ENCODE data around the gene BRIX1. TPM values are rescaled to one million over a fixed set of nuclear protein-coding genes. Genes with fewer than 3 reads are reported as not detected.

BRIX1 gene, protein sequence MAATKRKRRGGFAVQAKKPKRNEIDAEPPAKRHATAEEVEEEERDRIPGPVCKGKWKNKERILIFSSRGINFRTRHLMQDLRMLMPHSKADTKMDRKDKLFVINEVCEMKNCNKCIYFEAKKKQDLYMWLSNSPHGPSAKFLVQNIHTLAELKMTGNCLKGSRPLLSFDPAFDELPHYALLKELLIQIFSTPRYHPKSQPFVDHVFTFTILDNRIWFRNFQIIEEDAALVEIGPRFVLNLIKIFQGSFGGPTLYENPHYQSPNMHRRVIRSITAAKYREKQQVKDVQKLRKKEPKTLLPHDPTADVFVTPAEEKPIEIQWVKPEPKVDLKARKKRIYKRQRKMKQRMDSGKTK
- 55.8 and 65.8 TPM in 2 replicates for total RNA-seq (2014; rRNA removed; shearing (Covaris generic))

DNA sequence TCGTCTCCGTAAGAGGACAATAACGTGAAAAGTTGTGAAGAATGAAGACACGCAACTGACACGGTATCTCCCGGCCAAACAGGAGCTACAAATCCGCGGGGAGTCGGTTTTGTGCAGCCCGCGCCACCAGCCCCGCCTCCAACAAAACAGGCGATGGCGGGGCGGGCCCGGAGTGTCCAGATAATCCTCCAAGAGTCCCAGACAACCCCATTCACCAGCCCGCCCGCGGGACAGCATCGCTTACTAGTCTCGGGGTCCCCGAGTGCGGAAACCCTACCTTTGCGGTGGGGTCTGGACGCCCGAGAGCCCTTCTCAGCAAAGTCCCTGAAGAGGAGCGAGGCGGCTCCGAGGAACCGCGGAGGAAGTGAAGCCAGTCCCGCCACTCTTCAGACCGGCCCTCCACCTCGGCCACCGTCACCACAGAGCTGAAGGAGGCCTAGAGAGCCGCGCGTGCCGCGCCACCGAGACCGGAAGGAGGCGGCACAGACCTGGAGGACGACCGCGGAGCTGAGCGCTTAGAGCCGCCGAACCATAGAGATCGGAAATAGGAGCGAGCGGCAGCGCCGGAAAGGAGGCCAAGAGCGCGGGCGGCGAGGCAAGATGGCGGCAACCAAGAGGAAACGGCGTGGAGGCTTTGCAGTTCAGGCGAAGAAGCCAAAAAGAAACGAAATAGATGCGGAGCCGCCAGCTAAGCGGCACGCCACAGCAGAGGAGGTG lies at the start of gene BRIX1, which contains the start of gene RAD1:
BRIX1 (plus strand) TSS at position 573 of the 717 bp plus-strand sequence; CDS start at position 601, 28 bp downstream.
RAD1 (minus strand) TSS at position 366 of the 717 bp plus-strand sequence. CDS start 612 bp downstream, outside the sequence.
- DNase-seq (ENCODE audit: low read depth), result peak; percentile 95

DNA sequence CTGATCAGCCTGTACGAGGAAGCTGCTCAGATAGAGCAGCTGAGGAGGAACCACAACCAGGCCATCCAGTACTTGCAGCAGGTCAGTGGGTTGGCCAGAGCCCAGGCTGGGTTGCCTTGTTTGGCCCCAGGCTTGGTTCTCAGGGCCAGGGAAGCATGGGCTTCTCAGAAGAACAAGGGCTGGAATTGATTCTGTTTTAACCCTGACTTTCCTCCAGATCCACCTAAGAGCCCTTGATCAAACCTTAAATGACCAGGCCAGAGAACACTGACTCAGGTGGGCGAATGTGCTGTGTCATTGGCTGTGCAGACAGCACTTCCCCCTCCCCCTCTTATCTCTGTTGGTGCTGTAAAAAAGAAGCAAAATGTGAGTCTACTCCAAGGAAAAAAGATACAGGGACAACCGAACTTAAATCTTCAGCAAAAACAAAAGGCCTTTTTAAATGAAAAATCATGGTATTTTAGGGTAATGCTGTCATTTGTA lies 48.5 kb upstream of the BRIX1 start:
- DNase-seq (ENCODE audit: low read depth), result peak; percentile 7

DNA sequence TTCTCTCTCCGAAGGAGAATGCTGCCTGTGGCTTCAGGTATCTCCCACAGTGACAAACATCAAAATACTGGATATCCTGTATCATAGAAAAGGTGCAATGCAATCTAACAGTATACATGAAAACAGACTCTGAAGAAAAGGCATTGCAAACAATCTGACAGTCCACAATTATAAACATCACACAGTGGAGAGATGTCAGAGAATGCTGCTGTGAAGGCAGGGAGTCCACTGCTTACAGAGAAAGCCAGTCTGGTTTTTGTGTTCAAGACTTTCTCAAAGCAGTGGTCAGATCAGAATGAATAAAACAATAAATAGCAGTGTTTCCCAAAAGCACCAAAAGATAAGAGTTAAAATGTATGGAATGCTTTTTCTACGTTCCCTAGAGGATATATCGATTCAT lies 47.9 kb upstream of the BRIX1 start:
- DNase-seq (ENCODE audit: low read depth), result no peak

DNA sequence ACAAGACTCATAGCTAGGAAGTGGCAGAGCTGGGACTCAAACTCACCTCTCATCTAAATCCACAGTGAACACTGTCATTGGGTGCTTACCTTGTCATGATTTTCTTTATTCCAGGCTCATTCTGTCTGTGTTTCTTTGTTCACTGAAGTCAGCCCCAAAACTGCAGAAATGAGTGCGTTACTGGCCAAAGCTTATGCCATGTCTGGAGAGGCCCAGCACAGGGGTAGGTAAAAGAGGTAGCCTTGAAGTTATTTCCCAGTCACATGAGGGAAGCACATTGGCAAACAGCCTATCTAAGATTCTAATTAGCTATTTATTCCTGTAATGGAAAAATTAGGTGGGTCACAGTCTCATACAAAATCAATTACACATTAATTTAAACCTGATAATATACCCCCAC lies 46.7 kb upstream of the BRIX1 start:
- DNase-seq (ENCODE audit: low read depth), result no peak

DNA sequence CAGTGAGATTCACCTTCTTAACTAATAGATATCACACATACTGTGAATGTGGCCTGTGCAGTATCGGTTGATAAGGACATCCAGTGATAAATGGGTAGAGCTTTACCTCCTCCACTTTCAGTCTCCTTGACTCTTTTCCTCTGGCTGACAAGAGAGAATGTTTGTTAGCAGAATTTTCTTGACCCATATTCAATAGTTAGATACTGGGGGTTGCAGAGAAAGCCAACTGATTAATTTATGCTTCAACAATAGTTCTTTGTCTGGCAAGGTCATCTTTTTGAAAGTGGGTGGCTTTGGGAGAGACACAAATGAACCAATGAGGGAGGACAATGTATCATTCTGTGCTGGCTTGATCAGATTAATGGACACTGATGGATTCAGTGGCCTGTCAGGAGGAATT lies 46.3 kb upstream of the BRIX1 start:
- no peak for DNase-seq (ENCODE audit: low read depth)

DNA sequence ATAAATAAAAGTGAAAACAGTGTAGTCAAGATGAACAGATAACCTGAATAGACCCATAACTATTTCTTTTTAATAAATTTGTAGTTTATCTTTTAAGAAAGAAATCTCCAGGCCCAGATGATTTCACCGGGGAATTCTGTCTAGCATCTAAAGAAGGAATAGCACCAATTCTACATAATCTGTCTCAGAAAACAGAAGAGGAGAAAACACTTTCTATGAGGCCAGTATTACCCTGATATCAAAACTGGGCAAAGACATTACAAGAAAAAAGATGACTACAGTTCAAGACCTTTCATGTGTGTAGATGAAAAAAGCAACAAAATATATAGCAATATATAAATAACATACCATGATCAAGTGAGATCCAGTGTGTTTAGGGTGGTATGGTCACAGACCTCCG lies 45.1 kb upstream of the BRIX1 start:
- no peak for DNase-seq (ENCODE audit: low read depth)

DNA sequence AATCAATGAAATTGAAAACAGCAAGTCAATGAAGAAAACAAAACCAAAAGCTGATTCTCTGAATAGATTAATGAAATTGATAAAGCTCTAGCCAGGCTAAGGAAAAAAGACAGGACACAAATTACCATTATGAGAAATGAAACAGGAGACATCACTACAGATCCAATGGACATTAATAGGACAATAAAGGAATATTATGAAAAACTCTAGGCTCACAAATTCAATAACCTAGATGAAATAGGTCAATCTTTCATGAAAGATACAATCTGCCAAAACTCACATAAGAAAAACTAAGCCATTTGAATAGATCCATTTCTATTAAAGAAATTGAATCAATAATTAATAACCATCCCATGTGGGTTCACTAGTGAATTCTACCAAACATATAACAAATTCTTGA lies 39.2 kb upstream of the BRIX1 start:
- DNase-seq (ENCODE audit: low read depth), result no peak

DNA sequence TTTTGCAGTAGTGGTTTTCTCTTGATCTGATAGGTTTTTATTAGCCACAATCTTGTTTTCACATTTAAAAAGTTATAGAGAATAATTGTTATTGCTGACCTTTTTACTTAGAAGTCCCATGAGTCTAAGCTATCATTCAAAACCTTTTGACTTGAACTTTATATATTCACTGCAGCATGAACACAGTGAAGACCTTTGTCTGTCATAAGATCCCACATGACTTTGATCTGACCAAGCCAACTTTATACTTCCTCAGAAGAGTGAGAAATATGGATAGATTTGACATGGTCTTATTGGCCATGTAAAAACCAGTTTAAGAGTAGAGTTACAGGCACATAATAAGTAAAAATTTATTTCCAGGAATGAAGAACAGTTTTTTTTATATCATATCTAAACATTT lies 34.3 kb upstream of the BRIX1 start:
- DNase-seq (ENCODE audit: low read depth), result no peak

DNA sequence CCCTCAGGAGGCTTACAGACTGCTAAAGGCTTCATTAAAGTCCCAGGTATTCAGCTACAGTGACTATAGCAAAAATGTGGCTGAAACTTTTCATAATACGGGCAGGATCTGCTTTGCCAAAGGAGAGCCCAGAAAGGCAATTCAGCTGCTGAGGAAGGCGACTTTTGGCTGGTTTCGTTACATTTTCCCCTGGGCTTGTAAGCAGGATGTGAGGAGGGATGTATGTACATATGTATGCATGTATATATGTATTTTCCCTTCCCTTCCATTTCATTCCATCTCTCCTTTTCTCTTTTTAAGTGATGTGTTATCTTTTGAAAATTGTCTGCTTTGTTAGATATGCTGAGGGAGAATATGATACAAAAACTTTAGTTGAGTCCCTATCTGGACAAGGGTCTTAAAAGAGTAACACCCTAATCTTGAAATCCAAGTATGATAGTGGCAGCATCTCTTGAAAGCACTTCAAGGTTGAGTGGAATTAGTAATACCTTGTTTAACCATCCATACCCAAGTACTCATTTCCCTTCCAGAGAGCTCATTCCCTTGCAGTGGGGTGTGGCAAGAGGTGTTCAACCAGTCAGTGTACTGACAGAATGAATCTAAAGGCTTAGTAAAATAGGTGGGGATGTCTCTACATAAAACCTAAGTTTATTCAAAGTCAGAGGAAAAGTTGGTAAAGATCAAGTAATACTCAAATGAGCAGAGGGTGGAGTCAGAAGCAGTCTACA lies 29.0 kb upstream of the BRIX1 start:
- no peak for DNase-seq (ENCODE audit: low read depth)

DNA sequence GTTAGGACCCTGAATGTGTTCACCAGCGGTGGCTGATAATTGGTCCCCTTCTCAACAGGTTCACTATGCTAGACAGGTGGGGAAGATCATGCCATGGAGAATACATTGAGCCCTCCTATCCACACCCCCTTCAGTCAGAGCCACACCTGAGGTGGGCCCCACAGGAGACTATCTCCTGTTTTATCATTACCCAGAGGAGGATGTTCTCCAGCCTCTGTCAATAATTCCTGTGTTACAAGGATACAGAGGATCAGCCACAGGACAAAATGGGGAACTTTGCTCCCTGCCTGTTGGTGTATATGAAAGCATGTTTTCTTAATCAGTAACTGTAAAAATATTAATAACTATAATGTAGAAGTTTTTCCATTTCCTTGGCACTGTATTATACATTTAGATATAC lies 26.1 kb upstream of the BRIX1 start:
- no peak for DNase-seq (ENCODE audit: low read depth)

DNA sequence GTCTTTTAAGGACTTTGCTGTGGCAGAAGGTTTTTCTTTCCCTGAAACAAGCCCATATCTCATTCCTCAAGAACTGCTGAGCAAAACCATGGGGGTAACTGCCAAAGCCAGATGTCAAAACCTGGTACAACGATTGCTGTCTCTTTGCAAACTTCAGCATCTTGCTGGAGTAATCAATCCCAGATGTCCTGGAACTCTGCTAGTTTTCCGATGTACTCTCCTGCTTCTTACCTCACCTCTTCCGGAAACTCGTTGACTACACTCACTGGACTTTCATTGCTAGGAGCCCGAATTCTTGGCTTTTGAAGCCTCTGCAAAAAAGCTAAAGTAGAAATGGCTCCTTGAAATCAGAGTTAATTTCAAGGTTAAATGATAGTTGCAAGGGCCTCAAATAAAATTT lies 23.5 kb upstream of the BRIX1 start:
- DNase-seq (ENCODE audit: low read depth), result peak; percentile 44

DNA sequence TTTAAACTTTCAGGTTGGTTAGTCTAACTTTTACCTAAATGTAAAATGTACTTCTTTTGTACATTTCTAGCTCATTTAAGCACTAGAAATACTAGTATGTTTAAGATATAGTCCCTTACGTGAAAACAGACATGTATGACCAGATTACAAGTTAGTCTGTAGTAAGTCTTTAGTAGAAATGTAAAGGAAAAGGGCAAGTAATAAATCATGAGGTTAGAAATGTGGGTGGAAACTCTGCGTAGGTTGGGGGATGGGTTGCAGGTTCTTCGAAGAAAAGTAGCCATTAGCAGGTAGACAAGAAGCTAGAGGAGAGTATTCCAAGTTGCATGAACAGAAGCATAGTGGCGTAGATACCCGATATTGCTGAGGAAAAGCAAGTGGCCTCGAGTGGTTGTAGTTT lies 23.1 kb upstream of the BRIX1 start:
- DNase-seq (ENCODE audit: low read depth), result no peak

DNA sequence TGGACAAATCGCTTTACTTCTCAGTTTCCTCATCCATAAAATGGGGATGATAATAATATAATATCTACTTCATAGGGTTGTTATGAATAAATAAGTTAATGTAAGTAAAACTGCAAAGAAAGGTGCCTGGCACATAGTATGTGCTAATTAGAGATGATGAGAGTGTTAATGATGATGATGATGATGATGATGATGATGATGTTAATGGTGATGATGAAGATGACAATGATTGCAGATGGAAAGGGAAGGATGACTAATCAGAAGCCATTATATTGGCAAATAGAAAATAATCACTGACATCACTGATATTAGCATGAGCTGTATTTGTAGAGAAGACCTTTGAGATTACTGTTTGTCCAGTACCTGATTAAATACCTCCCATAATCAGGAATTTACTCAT lies 20.8 kb upstream of the BRIX1 start:
- no peak for DNase-seq (ENCODE audit: low read depth)

DNA sequence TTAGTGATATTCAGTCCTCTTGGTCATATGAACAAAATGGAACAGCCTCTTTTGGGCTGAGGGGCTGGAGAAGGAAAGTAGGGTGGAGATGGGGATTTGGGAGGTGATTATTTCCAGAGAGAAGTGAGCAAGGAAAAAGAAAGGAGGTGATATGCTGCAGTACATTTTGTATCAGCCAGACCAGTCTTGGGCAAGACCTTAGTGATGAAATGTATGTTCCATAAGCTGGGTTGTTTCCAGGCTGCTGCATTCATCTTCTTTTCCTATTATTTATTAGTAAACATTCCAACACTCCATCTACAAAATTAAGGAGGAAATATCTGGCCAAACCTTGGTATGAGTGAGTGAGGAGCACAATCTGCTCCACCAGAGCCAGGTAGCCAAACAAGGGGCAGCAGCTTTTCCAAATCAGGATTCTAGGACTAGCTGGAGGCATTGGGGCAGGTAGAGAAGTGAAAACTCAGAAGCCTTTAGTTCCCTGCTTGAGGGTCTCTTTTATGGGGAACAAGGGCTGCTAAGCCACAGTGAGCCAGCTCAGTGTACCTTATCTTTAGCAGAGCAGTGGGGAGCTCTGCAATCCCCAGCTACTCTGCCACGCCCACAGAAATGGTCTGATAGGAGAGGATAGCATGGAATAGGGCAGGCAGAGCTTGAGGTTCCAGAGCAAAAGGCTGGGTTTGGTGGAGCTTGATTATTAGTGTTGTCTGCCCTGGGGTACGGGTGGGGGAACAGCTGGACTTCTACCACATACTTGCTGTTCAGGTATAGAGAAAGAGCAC lies 19.7 kb upstream of the BRIX1 start:
- DNase-seq (ENCODE audit: low read depth), result no peak

DNA sequence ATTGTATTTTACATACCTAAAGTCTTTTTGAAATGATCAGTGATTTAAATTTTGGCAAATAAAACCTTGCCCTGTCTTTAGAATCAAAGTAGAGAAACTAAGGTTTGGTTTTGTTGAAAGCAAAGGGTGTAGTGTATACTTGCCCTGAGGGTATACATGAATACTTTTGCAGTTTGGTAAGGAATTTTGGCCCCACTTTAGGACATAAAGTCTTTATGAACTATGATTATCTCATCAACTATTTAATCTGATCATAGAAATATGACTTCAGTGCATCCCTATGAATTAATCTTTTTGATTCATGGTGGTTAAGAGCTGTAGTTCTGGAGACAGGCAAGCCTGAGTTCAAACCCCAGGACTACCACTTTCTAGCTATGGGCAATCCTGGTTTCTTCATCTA lies 17.9 kb upstream of the BRIX1 start:
- DNase-seq (ENCODE audit: low read depth), result no peak

DNA sequence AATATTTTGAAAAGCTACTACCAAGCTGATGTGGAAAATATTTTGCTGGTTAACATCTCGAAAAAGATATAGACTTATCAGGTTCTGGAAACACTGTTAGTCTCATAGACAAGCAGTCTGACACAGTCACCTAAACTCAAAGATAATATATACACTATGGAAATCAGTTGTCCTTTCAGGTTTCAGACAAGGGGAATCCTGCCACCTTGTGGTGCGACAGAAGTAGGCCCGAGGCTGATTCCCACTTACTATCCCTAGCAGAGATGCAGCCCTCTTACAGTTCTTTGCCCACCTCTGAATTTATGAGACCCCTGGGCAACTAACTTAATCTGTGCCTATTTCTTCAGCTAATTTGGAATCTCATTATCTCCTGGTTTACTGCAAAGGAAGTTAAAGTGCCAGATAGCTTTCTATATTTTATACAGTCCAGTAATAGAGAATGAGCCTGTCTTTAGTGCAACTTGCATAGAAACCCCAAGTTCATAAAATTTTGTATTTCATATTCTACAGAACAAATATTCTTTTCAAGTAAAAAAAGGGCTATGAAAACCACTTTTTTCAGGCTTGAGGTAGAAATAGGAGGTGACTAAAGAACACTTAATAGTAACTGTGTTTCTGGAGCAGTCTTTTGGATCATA lies 17.1 kb upstream of the BRIX1 start:
- DNase-seq (ENCODE audit: low read depth), result peak; percentile 59

DNA sequence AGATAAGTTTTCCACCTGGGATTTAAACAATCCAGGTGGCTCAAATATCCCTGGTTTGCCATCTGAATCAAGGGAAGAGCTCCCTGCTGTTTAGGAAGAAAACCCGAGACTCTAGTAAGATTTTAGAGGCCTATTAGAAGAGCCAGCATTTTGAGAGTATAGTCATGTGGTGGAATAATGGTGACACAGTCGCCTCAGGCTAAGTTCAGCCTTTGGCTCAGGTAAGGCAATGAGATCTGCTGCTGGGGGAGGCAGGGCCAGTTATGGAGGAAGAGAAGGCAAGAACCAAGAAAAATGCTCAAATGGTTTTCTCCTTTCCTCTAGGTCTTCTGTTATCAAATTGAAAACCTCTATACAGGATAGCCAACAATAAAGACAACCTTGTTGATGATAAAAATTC lies 16.4 kb upstream of the BRIX1 start:
- DNase-seq (ENCODE audit: low read depth), result no peak

DNA sequence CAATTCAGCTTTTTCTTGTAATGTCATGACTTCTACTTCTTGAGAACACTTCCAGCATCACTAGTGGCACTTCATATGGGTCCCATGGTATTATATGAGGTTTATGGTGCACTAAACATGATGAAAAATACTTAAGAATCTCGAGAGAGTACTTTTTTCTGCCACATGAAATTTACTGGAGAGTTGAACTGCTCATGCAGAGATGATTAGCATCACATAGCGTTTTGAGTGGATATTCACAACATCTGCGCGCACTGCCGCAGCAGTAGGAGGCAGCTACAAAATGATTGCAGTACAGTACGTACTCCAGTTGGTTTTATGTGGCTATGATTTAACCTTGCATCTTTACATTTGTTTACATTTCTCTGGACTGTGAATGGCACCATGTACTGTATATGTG lies 14.9 kb upstream of the BRIX1 start:
- DNase-seq (ENCODE audit: low read depth), result no peak

DNA sequence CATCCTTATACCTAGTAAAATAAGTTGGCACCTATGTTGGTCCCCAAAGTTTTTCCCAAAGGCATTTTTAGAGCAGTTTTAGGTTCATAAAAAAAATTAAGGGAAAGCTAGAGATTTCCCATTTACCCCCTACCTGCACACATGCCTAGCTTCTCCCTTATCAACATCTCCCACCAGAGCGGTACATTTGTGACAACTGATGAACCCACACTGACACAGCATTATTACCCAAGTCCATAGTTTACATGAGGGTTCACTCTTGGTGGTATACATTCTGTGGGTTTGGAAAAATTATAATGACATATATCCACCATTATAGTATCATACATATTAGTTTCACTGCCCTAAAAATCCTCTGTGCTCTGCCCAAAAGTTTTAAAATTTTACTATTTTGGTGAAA lies 12.3 kb upstream of the BRIX1 start:
- DNase-seq (ENCODE audit: low read depth), result no peak

DNA sequence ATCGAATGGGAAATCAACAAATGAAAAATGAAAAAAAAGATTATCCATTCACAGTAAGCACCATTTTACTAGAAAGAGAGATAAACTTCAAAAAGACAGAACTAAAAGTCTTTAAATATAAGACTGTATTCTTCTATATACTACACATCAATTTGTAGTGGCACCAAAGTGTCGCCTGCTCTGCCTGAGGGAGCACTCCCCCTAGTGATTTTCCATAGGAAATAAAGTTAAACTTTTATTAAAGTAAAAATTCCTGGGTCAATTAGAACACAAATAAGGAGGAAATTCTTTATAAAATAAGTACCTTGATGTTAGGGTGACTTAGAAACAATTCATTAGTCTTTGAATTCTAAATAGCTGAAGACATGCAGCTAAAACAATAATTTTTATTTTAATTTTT lies 9.9 kb upstream of the BRIX1 start:
- DNase-seq (ENCODE audit: low read depth), result peak; percentile 15

DNA sequence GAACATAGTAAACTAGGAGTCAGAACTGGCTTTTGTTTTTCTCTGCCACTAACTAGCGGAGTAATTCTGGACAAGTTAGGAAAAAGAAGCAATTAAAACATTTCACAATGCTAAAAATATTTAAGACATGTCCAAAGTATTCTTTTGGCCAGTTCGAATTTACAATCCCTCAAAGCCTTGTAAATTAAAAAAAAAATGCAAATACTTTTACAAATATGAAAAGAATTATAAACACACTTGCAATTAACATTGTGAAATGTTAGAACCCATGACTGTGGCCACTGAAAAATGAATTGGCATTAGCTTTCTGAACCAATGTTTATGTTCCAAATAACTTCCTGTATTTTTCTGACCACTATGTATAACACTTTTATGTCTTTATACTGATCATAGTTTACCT lies 2.4 kb upstream of the BRIX1 start:
- no peak for DNase-seq (ENCODE audit: low read depth)

Data from RPMI7951 (cell line).